PC-3 (cell line): ENCODE results near the gene HDAC11.

Experiments used
- EZH2 ChIP-seq: fragments of 300-600 bp; sonication (generic); IDR thresholded peaks from one replicate; pipeline ENCODE4 v1.6.1; 2017; ENCODE audit warnings: antibody characterized with exemption, mild to moderate bottlenecking, low read length; ENCODE audit not compliant: unreplicated experiment
- TF ChIP-seq, protein P1 (sequence below): fragments of 300-600 bp; sonication (generic); conservative IDR thresholded peaks from 2 replicates; pipeline ENCODE4 v1.5.1; 2017; ENCODE audit warnings: antibody characterized with exemption, low read depth, mild to moderate bottlenecking, low read length

- TF ChIP-seq, protein P1, sequence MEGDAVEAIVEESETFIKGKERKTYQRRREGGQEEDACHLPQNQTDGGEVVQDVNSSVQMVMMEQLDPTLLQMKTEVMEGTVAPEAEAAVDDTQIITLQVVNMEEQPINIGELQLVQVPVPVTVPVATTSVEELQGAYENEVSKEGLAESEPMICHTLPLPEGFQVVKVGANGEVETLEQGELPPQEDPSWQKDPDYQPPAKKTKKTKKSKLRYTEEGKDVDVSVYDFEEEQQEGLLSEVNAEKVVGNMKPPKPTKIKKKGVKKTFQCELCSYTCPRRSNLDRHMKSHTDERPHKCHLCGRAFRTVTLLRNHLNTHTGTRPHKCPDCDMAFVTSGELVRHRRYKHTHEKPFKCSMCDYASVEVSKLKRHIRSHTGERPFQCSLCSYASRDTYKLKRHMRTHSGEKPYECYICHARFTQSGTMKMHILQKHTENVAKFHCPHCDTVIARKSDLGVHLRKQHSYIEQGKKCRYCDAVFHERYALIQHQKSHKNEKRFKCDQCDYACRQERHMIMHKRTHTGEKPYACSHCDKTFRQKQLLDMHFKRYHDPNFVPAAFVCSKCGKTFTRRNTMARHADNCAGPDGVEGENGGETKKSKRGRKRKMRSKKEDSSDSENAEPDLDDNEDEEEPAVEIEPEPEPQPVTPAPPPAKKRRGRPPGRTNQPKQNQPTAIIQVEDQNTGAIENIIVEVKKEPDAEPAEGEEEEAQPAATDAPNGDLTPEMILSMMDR, result no peak
- TF ChIP-seq EZH2, result no peak
Measured at GRCh38 chr3:13545952-13546454, 65.9 kb downstream of the HDAC11 start.
